Chondrocyte (in vitro differentiated cells): ENCODE data around the gene MB. TPM values are rescaled to one million over a fixed set of nuclear protein-coding genes. Genes with fewer than 3 reads are reported as not detected.

Source experiments
- DNase-seq: peaks from one replicate; pipeline ENCODE4 v3.0.0; 2021; ENCODE audit warnings: mixed read lengths, low spot score
- H3K27ac Mint-ChIP-seq: one replicate; pipeline ENCODE4 v1.8.0; 2021; ENCODE audit warnings: mild to moderate bottlenecking, moderate library complexity, mixed read lengths; ENCODE audit not compliant: unreplicated experiment
- H3K27me3 Mint-ChIP-seq: 2 replicates; pipeline ENCODE4 v1.8.0; 2021; ENCODE audit warnings: low read depth, mixed read lengths
- H3K36me3 Mint-ChIP-seq: 2 replicates; pipeline ENCODE4 v1.8.0; 2021; ENCODE audit warnings: low read depth, mixed read lengths
- H3K4me1 Mint-ChIP-seq: 2 replicates; pipeline ENCODE4 v1.8.0; 2021; ENCODE audit warnings: low read depth, mild to moderate bottlenecking, mixed read lengths
- H3K4me3 Mint-ChIP-seq: one replicate; pipeline ENCODE4 v1.8.0; 2021; ENCODE audit warnings: mild to moderate bottlenecking, moderate library complexity, mixed read lengths; ENCODE audit not compliant: unreplicated experiment
- H3K9me3 Mint-ChIP-seq: 2 replicates; pipeline ENCODE4 v1.8.0; 2021; ENCODE audit warnings: low read depth, mixed read lengths
- CTCF ChIP-seq: fragments of 200-600 bp; sonication (generic); IDR thresholded peaks from 2 replicates; pipeline ENCODE4 v1.5.0; 2021; ENCODE audit warnings: antibody characterized with exemption, mild to moderate bottlenecking, moderate library complexity
- total RNA-seq: library from RNA; stranded (reverse); gene quantifications from 3 replicates; pipeline ENCODE4 v1.2.1, GENCODE V29; 2021

Gene MB
- total RNA-seq, 1 donor from 2014 or later: not detected

- H3K9me3 Mint-ChIP-seq: no peaks in the 10 kb centered on the region
- H3K4me3 Mint-ChIP-seq: no peak overlapping the region
- no peak overlapping the region for H3K27ac Mint-ChIP-seq
- TF ChIP-seq CTCF: no peak
- peaks cover 37% of the 10 kb centered on the region for H3K4me1 Mint-ChIP-seq
- no peaks in the 10 kb centered on the region for H3K36me3 Mint-ChIP-seq
- DNase-seq: no peak
- H3K27me3 Mint-ChIP-seq: no peaks in the 10 kb centered on the region
Observed at GRCh38 chr22:35642305-35642741, 25.2 kb upstream of the MB start.

DNA sequence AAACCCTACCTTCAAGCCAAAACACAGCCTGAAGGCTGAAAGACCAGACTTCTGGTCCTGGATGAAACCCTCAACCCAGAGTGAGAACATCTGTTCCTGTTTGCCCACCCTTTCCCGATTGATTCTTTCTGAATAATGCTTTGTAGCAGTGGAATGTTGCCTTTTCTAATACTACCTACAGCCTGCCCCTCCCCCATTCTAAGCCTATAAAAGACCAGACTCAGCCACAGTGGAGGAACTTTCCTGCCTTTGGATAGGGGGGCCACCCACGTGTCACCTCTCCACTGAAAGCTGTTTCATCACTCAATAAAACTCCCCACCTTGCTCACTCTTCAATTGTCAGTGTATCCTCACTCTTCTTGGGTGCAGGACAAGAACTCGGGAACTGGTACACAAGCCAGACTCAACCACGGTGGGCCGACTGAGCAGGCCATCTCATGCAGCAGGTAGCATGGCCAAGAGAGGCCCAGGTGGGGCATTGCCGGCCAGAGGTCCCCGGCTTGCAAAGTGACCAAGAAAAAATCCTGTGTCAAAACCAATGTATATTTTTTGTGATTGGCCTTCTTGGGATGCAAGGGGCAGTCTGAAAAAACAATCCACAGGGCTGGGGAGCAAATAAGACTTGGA is 24.5 kb upstream of the MB start:
- DNase-seq: no peak
- H3K4me3 Mint-ChIP-seq: no peak overlapping the region

DNA sequence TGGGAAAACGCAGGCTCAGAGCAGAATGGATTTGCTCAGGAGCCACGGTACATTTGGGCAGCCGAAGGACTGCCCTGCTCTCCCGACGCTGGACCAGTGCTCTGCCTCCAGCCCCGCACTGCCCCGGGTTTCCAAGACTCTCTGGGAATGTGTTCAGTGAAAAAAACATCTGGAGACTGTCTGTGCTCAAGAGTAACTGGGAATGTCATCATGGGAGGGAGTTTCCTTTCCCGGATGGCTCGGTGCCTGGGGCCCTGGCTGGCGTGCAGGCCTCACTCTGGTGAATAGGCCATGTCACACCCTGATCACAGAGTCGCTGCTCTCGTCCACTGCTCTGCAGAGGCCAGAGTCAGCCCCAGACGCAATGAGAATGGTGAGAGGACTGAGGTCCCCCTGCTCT is 21.3 kb upstream of the MB start:
- DNase-seq: no peak
- Mint-ChIP-seq H3K27me3 (no peaks in the 10 kb centered on the region), H3K4me1 (peaks cover 22% of the 10 kb centered on the region), H3K9me3 (no peaks in the 10 kb centered on the region), H3K27ac (peak overlapping the region; percentile 93), H3K36me3 (no peaks in the 10 kb centered on the region), H3K4me3 (peak overlapping the region; percentile 1)
- TF ChIP-seq CTCF: no peak

More for the DNA sequence above, 24.5 kb upstream of the MB start:
- Mint-ChIP-seq H3K36me3 (no peaks in the 10 kb centered on the region), H3K27me3 (no peaks in the 10 kb centered on the region), H3K9me3 (no peaks in the 10 kb centered on the region), H3K4me1 (peaks cover 30% of the 10 kb centered on the region), H3K27ac (no peak overlapping the region)
- no peak for TF ChIP-seq CTCF

- H3K4me1 Mint-ChIP-seq: peaks cover 22% of the 10 kb centered on the region
- no peaks in the 10 kb centered on the region for H3K9me3 Mint-ChIP-seq
- no peak for DNase-seq
- no peaks in the 10 kb centered on the region for H3K27me3 Mint-ChIP-seq
- H3K4me3 Mint-ChIP-seq: peak overlapping the region; percentile 1
- peak overlapping the region; percentile 93 for H3K27ac Mint-ChIP-seq
- no peaks in the 10 kb centered on the region for H3K36me3 Mint-ChIP-seq
- TF ChIP-seq CTCF: no peak
Observed at GRCh38 chr22:35638001-35638400, 20.9 kb upstream of the MB start.

DNA sequence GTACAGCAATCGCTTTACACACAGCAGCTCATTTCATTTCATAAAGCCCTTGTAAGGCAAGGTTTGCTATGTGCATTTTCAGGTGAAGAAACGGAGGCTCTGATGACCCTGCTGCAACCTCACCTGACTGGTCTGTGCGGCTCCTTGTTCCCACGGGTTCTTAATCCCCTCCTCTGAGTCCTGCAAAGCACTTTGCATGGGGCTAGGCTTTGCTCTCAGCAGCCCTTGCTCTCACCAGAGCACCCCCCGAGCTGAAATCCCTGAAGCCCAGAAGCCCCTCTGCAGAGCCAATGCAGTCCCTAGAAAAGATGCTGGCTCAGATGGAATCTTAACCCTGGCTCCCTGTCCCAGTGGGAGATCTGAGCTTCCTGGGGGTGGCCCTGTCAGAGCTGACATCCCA is 20.1 kb upstream of the MB start:
- Mint-ChIP-seq H3K36me3 (no peaks in the 10 kb centered on the region), H3K27me3 (no peaks in the 10 kb centered on the region), H3K27ac (no peak overlapping the region), H3K4me3 (no peak overlapping the region), H3K4me1 (peaks cover 22% of the 10 kb centered on the region), H3K9me3 (no peaks in the 10 kb centered on the region)
- TF ChIP-seq CTCF: no peak
- DNase-seq: no peak
